Liver (tissue), 9 donors: ENCODE data around the gene PDK2. TPM values are rescaled to one million over a fixed set of nuclear protein-coding genes. Genes with fewer than 3 reads are reported as not detected.

ENCODE experiments used
- DNase-seq: peaks from one replicate; pipeline ENCODE4 v3.0.0-alpha.2; 2017; ENCODE audit warnings: low spot score
- H3K27ac ChIP-seq, 2 donors: one replicate each; pipeline ENCODE4 v1.7.0; 2013; ENCODE audit warnings: inconsistent platforms in 2 of 2, low read length in 2 of 2, control low read depth in 1 of 2, low read depth in 1 of 2, mild to moderate bottlenecking in 1 of 2
- H3K27me3 ChIP-seq, 4 donors: one replicate each; pipeline versions ENCODE4 v1.6.1 to v1.7.0; 2013; ENCODE audit warnings: low read length in 3 of 4, inconsistent platforms in 1 of 4, mild to moderate bottlenecking in 1 of 4, moderate library complexity in 1 of 4; ENCODE audit not compliant: control insufficient read depth in 4 of 4, insufficient read depth in 4 of 4
- H3K36me3 ChIP-seq, 4 donors: one replicate each; pipeline versions ENCODE4 v1.6.1 to v1.7.0; 2013; ENCODE audit warnings: low read length in 3 of 4, mild to moderate bottlenecking in 3 of 4, low read depth in 1 of 4, moderate library complexity in 1 of 4; ENCODE audit not compliant: control insufficient read depth in 4 of 4, insufficient read depth in 3 of 4
- H3K4me1 ChIP-seq, 4 donors: one replicate each; pipeline versions ENCODE4 v1.6.1 to v1.7.0; 2013; ENCODE audit warnings: low read length in 3 of 4, mild to moderate bottlenecking in 3 of 4, moderate library complexity in 1 of 4; ENCODE audit not compliant: control insufficient read depth in 4 of 4, insufficient read depth in 4 of 4
- H3K4me3 ChIP-seq, 3 donors: one replicate each; pipeline versions ENCODE4 v1.6.1 to v1.7.0; 2013; ENCODE audit warnings: low read length in 3 of 3, control low read depth in 1 of 3, low read depth in 1 of 3, mild to moderate bottlenecking in 1 of 3
- H3K9ac ChIP-seq, 2 donors: one replicate each; pipeline ENCODE4 v1.7.0; 2013; ENCODE audit warnings: low read length in 2 of 2, mild to moderate bottlenecking in 2 of 2, moderate library complexity in 2 of 2, control low read depth in 1 of 2, low read depth in 1 of 2
- H3K9me3 ChIP-seq, 4 donors: one replicate each; pipeline versions ENCODE4 v1.6.1 to v1.7.0; 2013; ENCODE audit warnings: low read length in 3 of 4; ENCODE audit not compliant: control insufficient read depth in 4 of 4
- CTCF ChIP-seq: fragments of 150-350 bp; IDR thresholded peaks from 2 replicates; pipeline ENCODE4 v1.5.1; 2017; ENCODE audit warnings: improper control_type of control experiment, low read depth, low read length; ENCODE audit not compliant: missing input control
- EGR1 ChIP-seq, 2 donors: IDR thresholded peaks; 2 replicates each; pipeline ENCODE4 v1.6.1; 2016 to 2018; ENCODE audit warnings: antibody characterized with exemption in 2 of 2, low read depth in 2 of 2
- FOXA1 ChIP-seq: IDR thresholded peaks from 2 replicates; pipeline ENCODE4 v1.6.1; 2016; ENCODE audit warnings: antibody characterized with exemption
- FOXA2 ChIP-seq: IDR thresholded peaks from 2 replicates; pipeline ENCODE4 v1.6.1; 2016; ENCODE audit warnings: antibody characterized with exemption
- GABPA ChIP-seq, 2 donors: IDR thresholded peaks in 1 of 2; conservative IDR thresholded peaks in 1 of 2; 2 replicates each; pipeline ENCODE4 v1.6.1; 2016; ENCODE audit warnings: antibody characterized with exemption in 2 of 2, mild to moderate bottlenecking in 1 of 2, moderate library complexity in 1 of 2
- HNF4A ChIP-seq, 2 donors: conservative IDR thresholded peaks; 2 replicates each; pipeline ENCODE4 v1.6.1; 2016; ENCODE audit warnings: antibody characterized with exemption in 2 of 2, mild to moderate bottlenecking in 2 of 2
- HNF4G ChIP-seq: IDR thresholded peaks from 2 replicates; pipeline ENCODE4 v1.6.1; 2016; ENCODE audit warnings: antibody characterized with exemption
- JUND ChIP-seq, 2 donors: IDR thresholded peaks; 2 replicates each; pipeline ENCODE4 v1.6.1; 2016; ENCODE audit warnings: antibody characterized with exemption in 2 of 2
- NR2F2 ChIP-seq: IDR thresholded peaks from 2 replicates; pipeline ENCODE4 v1.6.1; 2016; ENCODE audit warnings: antibody characterized with exemption
- REST ChIP-seq: IDR thresholded peaks from 2 replicates; pipeline ENCODE4 v1.6.1; 2016; ENCODE audit warnings: antibody characterized with exemption, mild to moderate bottlenecking
- RXRA ChIP-seq, 2 donors: IDR thresholded peaks; 2 replicates each; pipeline ENCODE4 v1.6.1; 2017 to 2018; ENCODE audit warnings: antibody characterized with exemption in 2 of 2, mild to moderate bottlenecking in 1 of 2
- SP1 ChIP-seq: IDR thresholded peaks from 2 replicates; pipeline ENCODE4 v1.6.1; 2018; ENCODE audit warnings: antibody characterized with exemption, mild to moderate bottlenecking
- YY1 ChIP-seq: IDR thresholded peaks from 2 replicates; pipeline ENCODE4 v1.6.1; 2016; ENCODE audit warnings: antibody characterized with exemption, mild to moderate bottlenecking
- ZBTB33 ChIP-seq: IDR thresholded peaks from 2 replicates; pipeline ENCODE4 v1.6.1; 2016; ENCODE audit warnings: antibody characterized with exemption
- WGBS: extraction: QIAGEN DNeasy Blood & Tissue Kit; methylation state at CpG from one replicate; pipeline ENCODE4 v1.1.7; 2013; 5-methylcytosine and 5-hydroxymethylcytosine counted together
- polyA plus RNA-seq, 2 donors: library from polyadenylated mRNA; stranded (reverse) in 1 of 2; unstranded in 1 of 2; fragments of 200-250 nt in 1 of 2; fragments of >200 nt in 1 of 2; fragmentation: Nextera tagmentation in 1 of 2; extraction: Ambion mirVana in 1 of 2; gene quantifications; one replicate each; pipeline versions ENCODE4 v1.2.1 to v1.2.3, GENCODE V29; 2013 to 2015
- total RNA-seq, 2 donors: library from RNA; depleted of rRNA; stranded (reverse); fragments of >200 nt; gene quantifications; one replicate each; pipeline ENCODE4 v1.2.3, GENCODE V29; 2014
- donor health status: healthy.
- donor health status: healthy.
- donor health status: healthy.
- donor health status: healthy.
- donor health status: healthy.

PDK2 gene
- total and polyA plus RNA-seq, 4 donors = 8.6 to 36.6 (median 28.5) TPM

GRCh38 chr17:50101346-50102163, 6.4 kb downstream of the PDK2 start (continued):
- TF ChIP-seq JUND (IDR thresholded peaks at IDR 0.05) (no peak), HNF4G (no peak)

- peak overlapping the region; percentile 15 to 25 for H3K9ac ChIP-seq
- peak overlapping the region; percentile 86 to 94 for H3K27ac ChIP-seq
- no peaks in the 10 kb centered on the region for H3K27me3 ChIP-seq
- peak; percentile 65 for DNase-seq
- no peaks in the 10 kb centered on the region for H3K9me3 ChIP-seq
- peaks cover 15 to 49% (median 43%) of the 10 kb centered on the region in 4 donors for H3K4me1 ChIP-seq
- peaks cover 10 to 21% (median 16%) of the 10 kb centered on the region in 4 donors for H3K36me3 ChIP-seq
- 48% methylated on average over 15 of the region's 15 CpGs for WGBS
- TF ChIP-seq FOXA1 (no peak), ZBTB33 (no peak), RXRA (IDR thresholded peaks at IDR 0.05) (peak; percentile 93), NR2F2 (no peak), EGR1 (IDR thresholded peaks at IDR 0.05; ENCODE audit: low read depth in 2 of 2) (peak in 1 of 2 donors; percentile 66), REST (peak; percentile 78), YY1 (peak; percentile 81), SP1 (peak; percentile 99), HNF4G (peak; percentile 80), GABPA (IDR thresholded peaks at IDR 0.05 in 1 of 2, conservative IDR thresholded peaks at IDR 0.05 in 1 of 2) (peak in 1 of 2 donors; percentile 41), HNF4A (conservative IDR thresholded peaks at IDR 0.05) (peak; percentile 90 to 93)
- H3K4me3 ChIP-seq = peak overlapping the region in 2 of 3 donors; percentile 22 to 28
Observed at GRCh38 chr17:50102164-50102991, 7.2 kb downstream of the PDK2 start.

GRCh38 chr17:50103252-50103651, 8.1 kb downstream of the PDK2 start:
- H3K27ac ChIP-seq = no peak overlapping the region
- no peak overlapping the region for H3K4me3 ChIP-seq
- no peak overlapping the region for H3K9ac ChIP-seq
- H3K9me3 ChIP-seq = no peaks in the 10 kb centered on the region
- no peaks in the 10 kb centered on the region for H3K27me3 ChIP-seq
- WGBS = 88% methylated on average over 2 of the region's 2 CpGs
- no peak for DNase-seq
- TF ChIP-seq EGR1 (IDR thresholded peaks at IDR 0.05; ENCODE audit: low read depth in 2 of 2) (no peak), CTCF (no peak), GABPA (IDR thresholded peaks at IDR 0.05 in 1 of 2, conservative IDR thresholded peaks at IDR 0.05 in 1 of 2) (no peak), FOXA2 (no peak)
- H3K4me1 ChIP-seq = peaks cover 15 to 40% (median 34%) of the 10 kb centered on the region in 4 donors
- peaks cover 12 to 30% (median 21%) of the 10 kb centered on the region in 4 donors for H3K36me3 ChIP-seq
